NCI-H187 treated with DMSO at 0.1 percent for 48 hours (cell line): Measurements from ENCODE around the gene TLR8.
"Not testable (repeated sequence)": the region's sequence is repeated elsewhere in the genome, so short reads cannot be mapped to it uniquely, and the experiment has no call there.

Experiments
- DNase-seq: peaks from one replicate; lab custom pipeline; 2025; lab: John Stamatoyannopoulos, UW

TLR8 gene

DNA sequence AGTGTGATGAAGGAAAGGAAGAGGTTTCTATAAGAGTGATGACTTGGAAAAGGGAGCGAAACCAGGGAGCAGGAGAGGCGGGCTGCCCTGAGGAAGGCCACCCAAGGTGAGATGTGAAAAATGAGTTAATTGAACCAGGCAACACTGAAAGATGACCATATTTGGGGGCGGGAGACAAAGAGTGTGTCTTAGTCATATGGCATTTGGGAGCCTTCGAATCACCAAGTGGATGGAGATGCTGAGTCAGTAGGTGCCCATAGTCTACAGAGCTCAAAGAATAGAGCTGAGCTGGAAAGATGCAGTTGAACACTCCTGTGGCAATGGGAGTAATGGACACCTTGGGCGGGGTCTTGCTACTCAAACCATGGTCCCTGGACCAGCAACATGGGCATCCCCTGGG lies 8.3 kb upstream of the TLR8 start:
- no peak for DNase-seq

DNA sequence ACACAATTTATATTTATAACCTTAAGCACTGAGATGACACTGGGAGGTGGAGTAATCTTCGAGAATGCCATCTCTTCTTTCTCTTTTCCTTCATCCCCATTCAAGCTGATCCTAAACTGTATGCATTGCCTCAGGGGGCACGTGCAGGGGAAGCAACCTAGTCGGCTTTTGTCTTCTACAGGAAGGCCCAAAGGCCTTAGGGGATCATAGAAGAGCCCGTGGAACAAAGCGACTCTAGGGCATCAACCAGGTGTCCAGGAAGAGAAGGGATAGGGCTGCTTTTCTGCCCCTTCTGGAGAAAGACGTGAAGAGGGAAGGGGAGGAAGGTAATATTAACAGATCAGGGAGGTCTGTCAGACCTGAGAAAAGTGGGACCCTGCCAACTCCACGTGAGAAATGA lies 6.9 kb upstream of the TLR8 start:
- no peak for DNase-seq

DNA sequence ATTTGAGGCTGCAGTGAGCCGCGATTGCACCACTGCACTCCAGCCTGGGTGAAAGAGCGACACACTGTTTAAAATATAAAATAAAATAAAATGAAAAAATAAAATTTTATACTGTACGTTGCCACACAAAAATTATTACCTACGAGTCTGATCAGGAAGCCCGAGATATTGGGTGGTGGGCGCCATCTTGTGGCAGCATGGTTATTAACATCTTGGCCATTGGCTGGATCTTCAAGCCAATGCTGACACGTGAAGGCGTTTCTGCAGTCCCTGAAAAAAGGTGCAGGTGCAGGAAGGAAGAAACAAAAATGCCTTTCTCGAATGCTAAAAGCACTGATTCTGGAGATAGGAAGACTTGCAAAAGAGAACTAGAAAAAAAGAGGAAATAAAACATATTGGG lies 4.9 kb upstream of the TLR8 start:
- no peak for DNase-seq

DNA sequence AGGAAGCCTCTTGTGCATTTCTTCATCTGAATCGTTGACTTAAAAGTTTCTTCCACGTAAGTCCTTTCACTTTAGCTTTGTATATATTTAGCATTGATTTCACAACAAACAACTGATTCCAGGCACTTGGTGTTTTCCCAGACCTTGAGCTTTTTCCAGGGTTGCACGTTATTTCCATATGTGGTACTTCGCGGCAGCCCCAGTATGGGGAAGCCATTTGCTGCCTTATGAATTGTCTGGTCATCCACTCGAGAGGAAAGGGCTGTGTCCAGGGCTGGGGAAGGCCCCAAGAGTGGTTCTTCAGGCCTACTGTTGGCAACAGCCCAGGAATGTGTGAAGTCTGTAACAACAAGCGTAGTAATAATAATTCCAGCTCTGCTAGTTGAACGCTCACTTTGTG lies 2.8 kb upstream of the TLR8 start:
- no peak for DNase-seq

DNA sequence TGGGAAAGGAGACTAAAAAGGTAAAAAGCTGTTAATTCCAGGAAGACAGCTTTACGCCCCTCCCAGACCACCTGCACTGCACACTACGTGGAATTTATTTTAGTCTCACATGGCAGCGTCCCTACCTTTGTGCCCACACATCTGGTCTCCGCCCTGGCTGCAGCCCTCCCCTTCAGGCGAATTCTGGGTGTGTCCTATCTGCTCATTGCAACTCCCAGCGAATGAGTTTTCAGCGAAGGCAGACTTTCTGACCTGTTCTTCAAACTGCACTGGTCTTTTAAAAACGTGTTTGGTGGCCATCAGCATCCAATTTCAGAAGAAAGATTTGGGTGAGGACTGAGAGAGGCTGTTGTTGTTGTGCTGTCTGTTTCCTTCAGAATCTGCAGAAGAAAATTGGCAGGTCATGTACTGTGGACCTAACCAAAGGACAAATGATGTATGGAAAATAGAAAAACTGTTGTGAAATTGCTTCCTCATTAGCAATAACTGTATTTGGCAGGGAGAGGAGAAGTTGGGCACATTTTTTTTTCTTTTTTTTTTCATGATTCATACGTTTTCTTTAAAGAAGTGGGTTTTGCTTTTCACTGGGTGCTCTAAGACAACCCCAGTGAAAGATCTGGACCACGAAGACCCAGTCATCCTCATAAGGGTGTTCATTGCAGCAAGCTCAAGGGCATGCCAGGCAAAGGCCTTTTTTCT lies 4.2 kb downstream of the TLR8 start:
- no peak for DNase-seq

DNA sequence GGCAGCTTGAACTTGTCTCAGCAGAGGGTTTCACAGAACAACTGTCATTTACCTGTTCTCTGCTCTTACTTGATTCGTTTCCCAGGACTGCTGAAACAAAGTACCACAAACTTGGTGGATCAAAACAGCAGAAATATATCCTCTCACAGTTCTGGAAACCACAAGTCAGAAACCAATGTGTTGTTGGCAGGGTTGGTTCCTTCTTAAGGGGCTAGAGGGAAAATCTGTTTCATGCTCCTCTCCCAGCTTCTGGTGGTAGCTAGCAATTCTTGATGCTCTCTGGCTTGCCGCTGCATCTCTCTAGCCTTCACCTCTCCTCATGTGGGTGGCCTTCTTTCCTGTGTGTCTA lies 4.7 kb downstream of the TLR8 start:
- no peak for DNase-seq

DNA sequence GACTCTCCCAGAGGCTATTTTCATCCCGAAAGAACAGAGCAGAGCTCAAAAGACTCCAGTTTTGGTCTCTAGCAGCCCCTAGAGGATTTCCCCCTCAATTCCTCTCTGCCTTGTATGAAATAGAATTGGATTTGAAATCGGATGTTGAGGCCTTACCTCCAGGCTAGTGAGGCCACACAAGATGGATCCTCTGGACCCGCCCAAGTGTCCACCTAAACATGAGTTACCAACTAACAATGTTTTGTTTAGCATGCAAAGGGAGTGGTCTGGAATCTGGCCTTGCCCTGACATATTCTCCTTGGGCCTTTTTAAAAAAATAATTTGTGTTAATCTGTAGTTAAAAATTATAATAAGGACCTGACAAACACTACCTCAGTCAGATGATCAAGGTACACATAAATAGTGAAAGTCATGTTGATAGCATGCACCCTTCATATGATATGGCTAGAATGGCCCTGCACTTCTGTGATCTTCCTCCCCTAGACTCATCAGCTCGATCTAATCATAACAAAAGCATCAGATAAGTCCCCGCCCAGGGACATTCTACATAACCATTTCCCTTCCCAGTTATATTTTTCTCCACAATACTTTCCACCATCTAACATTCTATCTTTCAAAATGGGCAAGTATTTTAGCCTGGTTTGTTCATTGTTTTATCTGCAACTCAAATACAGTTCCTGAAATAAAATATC lies 6.5 kb downstream of the TLR8 start:
- no peak for DNase-seq

DNA sequence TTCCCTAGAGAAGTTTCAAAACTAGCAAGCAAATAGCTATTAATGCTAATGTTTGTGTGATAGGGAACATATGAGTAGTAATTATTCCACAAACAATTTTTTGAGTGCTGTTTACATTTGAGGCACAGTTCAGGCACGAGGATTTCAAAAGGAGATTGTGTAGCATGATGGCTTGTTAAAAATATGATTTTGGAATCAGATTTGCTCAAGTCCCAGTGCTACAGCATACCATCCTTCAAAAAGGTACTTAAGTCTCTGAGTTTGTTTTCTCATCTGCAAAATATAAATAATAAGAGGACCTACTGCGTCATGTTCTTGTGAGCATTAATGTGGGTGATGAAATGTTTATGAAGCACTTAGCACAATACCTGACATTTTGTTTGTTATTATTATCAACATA lies 11.3 kb downstream of the TLR8 start:
- DNase-seq = no peak

DNA sequence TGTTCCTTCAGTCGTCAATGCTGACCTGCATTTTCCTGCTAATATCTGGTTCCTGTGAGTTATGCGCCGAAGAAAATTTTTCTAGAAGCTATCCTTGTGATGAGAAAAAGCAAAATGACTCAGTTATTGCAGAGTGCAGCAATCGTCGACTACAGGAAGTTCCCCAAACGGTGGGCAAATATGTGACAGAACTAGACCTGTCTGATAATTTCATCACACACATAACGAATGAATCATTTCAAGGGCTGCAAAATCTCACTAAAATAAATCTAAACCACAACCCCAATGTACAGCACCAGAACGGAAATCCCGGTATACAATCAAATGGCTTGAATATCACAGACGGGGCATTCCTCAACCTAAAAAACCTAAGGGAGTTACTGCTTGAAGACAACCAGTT lies 12.6 kb downstream of the TLR8 start:
- DNase-seq = no peak

DNA sequence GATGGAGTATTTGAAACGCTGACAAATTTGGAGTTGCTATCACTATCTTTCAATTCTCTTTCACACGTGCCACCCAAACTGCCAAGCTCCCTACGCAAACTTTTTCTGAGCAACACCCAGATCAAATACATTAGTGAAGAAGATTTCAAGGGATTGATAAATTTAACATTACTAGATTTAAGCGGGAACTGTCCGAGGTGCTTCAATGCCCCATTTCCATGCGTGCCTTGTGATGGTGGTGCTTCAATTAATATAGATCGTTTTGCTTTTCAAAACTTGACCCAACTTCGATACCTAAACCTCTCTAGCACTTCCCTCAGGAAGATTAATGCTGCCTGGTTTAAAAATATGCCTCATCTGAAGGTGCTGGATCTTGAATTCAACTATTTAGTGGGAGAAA lies 13.2 kb downstream of the TLR8 start:
- no peak for DNase-seq

DNA sequence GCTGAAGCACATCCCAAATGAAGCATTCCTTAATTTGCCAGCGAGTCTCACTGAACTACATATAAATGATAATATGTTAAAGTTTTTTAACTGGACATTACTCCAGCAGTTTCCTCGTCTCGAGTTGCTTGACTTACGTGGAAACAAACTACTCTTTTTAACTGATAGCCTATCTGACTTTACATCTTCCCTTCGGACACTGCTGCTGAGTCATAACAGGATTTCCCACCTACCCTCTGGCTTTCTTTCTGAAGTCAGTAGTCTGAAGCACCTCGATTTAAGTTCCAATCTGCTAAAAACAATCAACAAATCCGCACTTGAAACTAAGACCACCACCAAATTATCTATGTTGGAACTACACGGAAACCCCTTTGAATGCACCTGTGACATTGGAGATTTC lies 14.6 kb downstream of the TLR8 start:
- no peak for DNase-seq

DNA sequence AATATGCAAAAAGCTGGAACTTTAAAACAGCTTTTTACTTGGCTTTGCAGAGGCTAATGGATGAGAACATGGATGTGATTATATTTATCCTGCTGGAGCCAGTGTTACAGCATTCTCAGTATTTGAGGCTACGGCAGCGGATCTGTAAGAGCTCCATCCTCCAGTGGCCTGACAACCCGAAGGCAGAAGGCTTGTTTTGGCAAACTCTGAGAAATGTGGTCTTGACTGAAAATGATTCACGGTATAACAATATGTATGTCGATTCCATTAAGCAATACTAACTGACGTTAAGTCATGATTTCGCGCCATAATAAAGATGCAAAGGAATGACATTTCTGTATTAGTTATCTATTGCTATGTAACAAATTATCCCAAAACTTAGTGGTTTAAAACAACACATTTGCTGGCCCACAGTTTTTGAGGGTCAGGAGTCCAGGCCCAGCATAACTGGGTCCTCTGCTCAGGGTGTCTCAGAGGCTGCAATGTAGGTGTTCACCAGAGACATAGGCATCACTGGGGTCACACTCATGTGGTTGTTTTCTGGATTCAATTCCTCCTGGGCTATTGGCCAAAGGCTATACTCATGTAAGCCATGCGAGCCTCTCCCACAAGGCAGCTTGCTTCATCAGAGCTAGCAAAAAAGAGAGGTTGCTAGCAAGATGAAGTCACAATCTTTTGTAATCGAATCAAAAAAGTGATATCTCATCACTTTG lies 15.6 kb downstream of the TLR8 start:
- no peak for DNase-seq

DNA sequence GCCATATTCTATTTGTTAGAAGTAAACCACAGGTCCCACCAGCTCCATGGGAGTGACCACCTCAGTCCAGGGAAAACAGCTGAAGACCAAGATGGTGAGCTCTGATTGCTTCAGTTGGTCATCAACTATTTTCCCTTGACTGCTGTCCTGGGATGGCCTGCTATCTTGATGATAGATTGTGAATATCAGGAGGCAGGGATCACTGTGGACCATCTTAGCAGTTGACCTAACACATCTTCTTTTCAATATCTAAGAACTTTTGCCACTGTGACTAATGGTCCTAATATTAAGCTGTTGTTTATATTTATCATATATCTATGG lies 16.1 kb downstream of the TLR8 start:
- DNase-seq = no peak

DNA sequence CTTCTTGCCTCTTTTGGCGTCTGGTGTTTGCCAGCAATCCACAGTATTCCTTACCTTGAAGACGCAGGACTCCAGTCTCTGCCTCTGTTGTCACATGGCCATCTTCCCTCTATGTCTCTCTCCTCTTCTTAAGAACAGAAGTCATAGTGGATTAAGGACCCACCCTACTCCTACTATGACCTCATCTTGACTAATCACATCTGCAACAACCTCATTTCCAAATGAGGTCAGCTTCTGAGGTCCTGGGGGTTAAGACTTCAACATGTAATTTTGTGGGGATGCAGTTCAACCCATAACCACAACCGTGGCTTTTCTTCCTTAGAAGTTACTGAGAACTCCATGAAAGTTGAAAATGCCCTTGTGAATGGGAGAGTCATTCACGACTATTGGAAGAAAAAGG lies 23.3 kb downstream of the TLR8 start:
- DNase-seq = no peak

DNA sequence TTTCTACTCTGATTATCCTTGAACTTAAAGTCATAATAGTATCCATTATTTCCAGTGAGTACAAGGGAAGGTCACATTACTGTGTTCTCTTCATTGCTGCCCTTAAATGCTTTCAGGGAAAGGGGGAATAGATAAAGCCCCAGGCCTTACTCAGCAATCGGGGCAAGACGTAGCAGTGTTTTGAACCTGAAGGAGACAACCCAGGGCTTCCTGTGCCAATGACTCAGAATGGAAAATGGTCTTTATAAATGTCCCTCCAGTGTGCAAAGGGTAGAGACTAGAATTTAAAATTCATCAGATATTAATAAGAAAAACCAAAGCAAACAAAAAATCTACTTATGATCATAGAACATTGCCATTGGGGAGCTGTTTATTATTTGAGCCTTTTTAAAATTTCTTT lies 23.7 kb downstream of the TLR8 start:
- DNase-seq = no peak

DNA sequence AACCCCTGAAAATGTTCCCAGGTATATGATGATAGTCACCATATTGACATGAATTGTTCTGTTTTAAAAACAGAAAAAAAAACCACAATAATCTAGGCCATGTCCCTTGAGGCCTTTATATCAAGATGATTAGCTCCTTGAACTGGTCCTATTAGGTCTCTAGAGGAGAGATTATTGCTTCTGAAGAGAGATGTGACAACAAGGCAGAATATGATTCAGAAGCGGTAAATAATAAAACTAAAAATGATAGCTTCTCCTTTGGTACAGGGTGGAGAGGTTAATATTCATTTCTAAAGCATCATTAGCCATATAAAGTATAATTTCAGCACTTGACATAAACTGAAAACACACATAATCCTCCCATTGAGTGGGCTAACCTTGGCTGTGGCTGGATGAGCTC lies 25.8 kb downstream of the TLR8 start:
- DNase-seq = no peak

DNA sequence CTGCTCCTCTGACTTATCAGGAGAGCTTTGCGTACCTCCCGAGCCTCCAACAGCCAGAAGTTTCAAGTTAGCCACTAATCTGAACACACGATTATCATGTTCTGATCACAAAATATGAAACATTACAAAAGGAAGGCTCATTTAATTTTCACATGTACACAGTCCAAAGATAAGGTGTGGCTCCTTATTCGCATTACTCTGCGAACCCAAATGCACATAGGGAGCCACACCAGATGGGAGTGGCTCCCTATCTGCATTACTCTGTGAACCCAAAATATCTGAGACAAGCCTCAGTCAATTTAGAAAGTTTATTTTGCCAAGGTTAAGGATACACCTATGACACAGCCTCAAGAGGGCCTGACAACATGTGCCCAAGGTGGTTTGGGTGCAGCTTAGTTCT lies 28.4 kb downstream of the TLR8 start:
- no peak for DNase-seq

DNA sequence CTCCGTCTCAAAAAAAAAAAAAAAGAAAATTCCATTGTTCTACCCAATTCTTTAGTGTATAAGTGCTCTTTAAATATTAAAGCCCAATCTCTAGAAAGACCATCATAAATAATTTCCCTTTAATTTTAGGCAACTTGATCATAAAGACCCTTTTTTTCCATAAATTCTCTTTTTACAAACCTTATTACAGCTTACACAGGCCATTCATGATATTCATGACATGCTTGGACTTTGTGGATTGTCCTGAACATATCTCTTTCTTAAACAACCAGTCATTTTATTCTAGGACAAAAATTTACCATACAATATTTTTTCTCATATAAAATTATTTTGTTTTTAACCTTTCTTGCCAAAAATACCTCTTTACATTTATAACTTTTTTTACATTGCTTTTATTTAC lies 30.5 kb downstream of the TLR8 start:
- DNase-seq = no peak

DNA sequence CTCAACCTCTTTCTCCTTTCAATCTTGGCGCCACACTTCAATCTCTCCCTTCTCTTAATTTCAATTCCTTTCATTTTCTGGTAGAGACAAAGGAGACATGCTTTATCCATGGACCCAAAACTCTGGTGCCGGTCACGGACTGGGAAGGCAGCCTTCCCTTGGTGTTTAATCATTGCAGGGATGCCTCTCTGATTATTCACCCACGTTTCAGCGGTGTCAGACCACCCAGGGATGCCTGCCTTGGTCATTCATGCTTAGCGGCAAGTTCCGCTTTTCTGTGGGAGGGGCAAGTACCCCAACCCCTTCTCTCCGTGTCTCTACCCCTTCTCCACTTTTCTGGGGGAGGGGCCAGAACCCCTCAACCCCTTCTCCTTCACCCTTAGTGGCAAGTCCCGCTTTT lies 34.1 kb downstream of the TLR8 start:
- not testable (repeated sequence) for DNase-seq

DNA sequence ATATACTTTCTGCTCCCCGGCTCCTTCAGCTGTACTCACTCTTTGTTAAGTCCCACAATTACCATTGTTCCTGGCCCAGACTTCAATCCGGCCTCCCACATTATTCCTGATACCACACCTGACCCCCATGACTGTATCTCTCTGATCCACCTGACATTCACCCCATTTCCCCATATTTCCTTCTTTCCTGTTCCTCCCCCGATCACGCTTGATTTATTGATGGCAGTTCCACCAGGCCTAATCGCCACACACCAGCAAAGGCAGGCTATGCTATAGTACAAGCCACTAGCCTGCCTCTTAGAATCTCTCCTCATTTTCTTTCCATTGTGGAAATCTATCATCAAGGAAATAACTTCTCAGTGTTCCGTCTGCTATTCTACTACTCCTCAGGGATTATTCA lies 37.2 kb downstream of the TLR8 start:
- not testable (repeated sequence) for DNase-seq

DNA sequence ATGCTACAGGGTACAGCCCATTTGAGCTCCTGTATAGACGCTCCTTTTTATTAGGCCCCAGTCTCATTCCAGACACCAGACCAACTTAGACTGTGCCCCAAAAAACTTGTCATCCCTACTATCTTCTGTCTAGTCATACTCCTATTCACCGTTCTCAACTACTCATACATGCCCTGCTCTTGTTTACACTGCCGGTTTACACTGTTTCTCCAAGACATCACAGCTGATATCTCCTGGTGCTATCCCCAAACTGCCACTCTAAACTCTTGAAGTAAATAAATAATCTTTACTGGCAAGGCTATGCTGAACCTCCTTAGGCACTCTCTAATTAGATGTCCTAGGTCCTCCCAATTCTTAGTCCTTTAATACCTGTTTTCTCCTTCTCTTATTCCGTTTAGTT lies 38.0 kb downstream of the TLR8 start:
- DNase-seq = not testable (repeated sequence)

DNA sequence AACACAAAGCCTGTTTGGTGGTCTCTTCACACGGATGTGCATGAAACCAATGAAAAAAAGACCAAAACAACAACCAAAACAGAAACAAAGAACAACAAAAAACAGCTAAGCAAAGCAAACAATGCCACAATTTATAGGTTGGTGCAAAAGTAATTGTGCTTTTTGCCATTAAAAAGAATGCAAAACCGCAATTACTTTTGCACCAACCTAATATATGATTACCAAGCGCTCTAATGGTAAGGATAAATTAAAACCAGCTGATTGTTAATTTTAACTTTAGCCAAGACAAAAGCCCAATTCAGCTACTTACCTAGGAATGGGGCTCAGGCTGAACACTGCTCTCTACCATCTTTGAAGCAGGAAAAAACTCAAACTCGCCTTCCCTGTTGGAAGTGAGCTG lies 39.1 kb downstream of the TLR8 start:
- DNase-seq = no peak

DNA sequence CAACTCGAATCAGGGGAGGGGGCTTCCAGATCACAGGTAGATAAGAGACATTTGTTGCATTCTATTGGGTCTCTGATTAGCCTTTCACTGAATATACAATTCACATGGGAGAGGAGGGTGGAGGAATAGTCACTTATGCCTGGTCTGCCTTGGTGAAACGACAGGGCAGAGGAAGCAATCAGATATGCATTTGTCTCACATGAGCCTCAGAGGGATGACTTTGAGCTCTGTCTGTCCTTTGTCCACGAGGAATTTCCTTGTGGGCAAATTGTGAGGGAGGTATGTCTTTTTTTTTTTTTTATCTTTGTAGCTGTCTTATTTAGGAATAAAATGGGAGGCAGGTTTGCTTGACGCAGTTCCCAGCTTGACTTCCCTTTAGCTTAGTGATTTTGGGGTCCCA lies 40.0 kb downstream of the TLR8 start:
- DNase-seq = no peak
